IMR-90 (cell line): ENCODE results near the gene RAG1. TPM values are rescaled to one million over a fixed set of nuclear protein-coding genes. Genes with fewer than 3 reads are reported as not detected.

Experiments used
- ATAC-seq: fragments of 200-7000 bp; cut with Tn5 transposase; 2 replicates; pipeline ENCODE4 v1.9.1; 2020; ENCODE audit warnings: low read depth, mild to moderate bottlenecking, moderate library complexity
- BruUV-seq: library from RNA; stranded (reverse); fragments of 400-500 nt; replicated peaks from 2 replicates; lab custom pipeline; 2021; lab: Mats Ljungman, UMichigan
- CTCF ChIA-PET: fragments of 300-600 bp; formaldehyde crosslinking; extraction: SDS; loops from one replicate; lab custom pipeline; 2021; ENCODE audit warnings: antibody characterized with exemption; lab: Yijun Ruan, JAX
- POLR2A ChIA-PET: fragments of 300-600 bp; sonication (Branson Sonifier 250); formaldehyde crosslinking; loops from one replicate; lab custom pipeline; 2022; ENCODE audit warnings: antibody characterized with exemption; ENCODE audit not compliant: unreplicated experiment; lab: Charles Lee
- DNase-seq: peaks from one replicate; pipeline ENCODE4 v3.0.0; 2013
- H2AFZ ChIP-seq: replicated peaks from 2 replicates; pipeline ENCODE3; 2013; ENCODE audit warnings: low read length, mild to moderate bottlenecking; ENCODE audit not compliant: poor library complexity
- H2AK5ac ChIP-seq: 2 replicates; pipeline ENCODE4 v1.6.1; 2013; ENCODE audit warnings: low read depth, low read length, inconsistent platforms
- H2AK9ac ChIP-seq: replicated peaks from 2 replicates; pipeline ENCODE3; 2013; ENCODE audit warnings: mild to moderate bottlenecking, low read depth, low read length, moderate library complexity; ENCODE audit not compliant: poor library complexity
- H2BK120ac ChIP-seq: 2 replicates; pipeline ENCODE4 v1.6.1; 2013; ENCODE audit warnings: low read depth, low read length, inconsistent platforms
- H2BK15ac ChIP-seq: 3 replicates; pipeline ENCODE4 v1.6.1; 2013; ENCODE audit warnings: low read depth, low read length, inconsistent platforms
- H2BK20ac ChIP-seq: 2 replicates; pipeline ENCODE4 v1.6.1; 2013; ENCODE audit warnings: low read depth, mild to moderate bottlenecking, inconsistent platforms, low read length, moderate library complexity
- H2BK5ac ChIP-seq: 2 replicates; pipeline ENCODE4 v1.6.1; 2013; ENCODE audit warnings: mild to moderate bottlenecking, low read depth, low read length, inconsistent platforms; ENCODE audit not compliant: poor library complexity, severe bottlenecking
- H3K14ac ChIP-seq: replicated peaks from 2 replicates; pipeline ENCODE4 v1.6.1; 2013; ENCODE audit warnings: low read depth, low read length, inconsistent platforms
- H3K18ac ChIP-seq: 2 replicates; pipeline ENCODE4 v1.6.1; 2013; ENCODE audit warnings: low read depth, low read length, control low read depth
- H3K23ac ChIP-seq: 2 replicates; pipeline ENCODE4 v1.6.1; 2013; ENCODE audit warnings: low read depth, low read length, inconsistent platforms
- H3K27ac ChIP-seq: 2 replicates; pipeline ENCODE4 v1.5.1; 2013; ENCODE audit warnings: mild to moderate bottlenecking, control low read depth, low read length; ENCODE audit not compliant: insufficient read depth
- H3K27me3 ChIP-seq: 2 replicates; pipeline ENCODE4 v1.6.1; 2013; ENCODE audit warnings: low read length; ENCODE audit not compliant: control insufficient read depth, insufficient read depth
- H3K36me3 ChIP-seq: 2 replicates; pipeline ENCODE4 v1.6.1; 2013; ENCODE audit warnings: low read length, mixed read lengths; ENCODE audit not compliant: control insufficient read depth, insufficient read depth
- H3K4ac ChIP-seq: 2 replicates; pipeline ENCODE4 v1.6.1; 2013; ENCODE audit warnings: low read depth, low read length, inconsistent platforms
- H3K4me1 ChIP-seq: 2 replicates; pipeline ENCODE4 v1.6.1; 2013; ENCODE audit warnings: low read length, mixed read lengths; ENCODE audit not compliant: control insufficient read depth, insufficient read depth
- H3K4me2 ChIP-seq: 2 replicates; pipeline ENCODE4 v1.6.1; 2013; ENCODE audit warnings: low read depth, mild to moderate bottlenecking, control low read depth, low read length, moderate library complexity
- H3K4me3 ChIP-seq: 2 replicates; pipeline ENCODE4 v1.5.1; 2013; ENCODE audit warnings: low read depth, mild to moderate bottlenecking, control low read depth, low read length, moderate library complexity; ENCODE audit not compliant: insufficient read depth
- H3K56ac ChIP-seq: 2 replicates; pipeline ENCODE4 v1.6.1; 2013; ENCODE audit warnings: low read length, inconsistent platforms; ENCODE audit not compliant: insufficient read depth; ENCODE audit errors: extremely low read depth
- H3K79me1 ChIP-seq, 2 experiments: 2 replicates each; pipeline ENCODE4 v1.6.1; 2013; ENCODE audit warnings: low read length in 2 of 2, inconsistent platforms in 1 of 2, low read depth in 1 of 2
- H3K9ac ChIP-seq: 2 replicates; pipeline ENCODE4 v1.6.1; 2013; ENCODE audit warnings: low read depth, low read length, control low read depth
- H3K9me1 ChIP-seq: 2 replicates; pipeline ENCODE4 v1.6.1; 2013; ENCODE audit warnings: low read length, inconsistent platforms; ENCODE audit not compliant: insufficient read depth
- H3K9me3 ChIP-seq: 2 replicates; pipeline ENCODE4 v1.6.1; 2013; ENCODE audit warnings: low read length; ENCODE audit not compliant: control insufficient read depth, insufficient read depth
- H4K20me1 ChIP-seq: 2 replicates; pipeline ENCODE4 v1.6.1; 2013; ENCODE audit warnings: low read length, inconsistent platforms; ENCODE audit not compliant: insufficient read depth
- H4K5ac ChIP-seq: 2 replicates; pipeline ENCODE4 v1.6.1; 2013; ENCODE audit warnings: mild to moderate bottlenecking, low read depth, low read length, control low read depth
- H4K8ac ChIP-seq, 2 experiments: 2 replicates each; pipeline ENCODE4 v1.6.1; 2013; ENCODE audit warnings: low read depth in 2 of 2, low read length in 2 of 2, control low read depth in 1 of 2, inconsistent platforms in 1 of 2
- H4K91ac ChIP-seq: 2 replicates; pipeline ENCODE4 v1.6.1; 2013; ENCODE audit warnings: low read depth, low read length, inconsistent platforms; ENCODE audit not compliant: insufficient read depth
- BHLHE40 ChIP-seq: fragments of 150-350 bp; IDR thresholded peaks from 2 replicates; pipeline ENCODE4 v1.6.1; 2016; ENCODE audit warnings: mild to moderate bottlenecking, low read depth, low read length
- CHD1 ChIP-seq: IDR thresholded peaks from 2 replicates; pipeline ENCODE4 v1.6.1; 2012; ENCODE audit warnings: low read depth, low read length, improper control_type of control experiment
- FOS ChIP-seq: fragments of 150-350 bp; IDR thresholded peaks from 2 replicates; pipeline ENCODE4 v1.6.1; 2016; ENCODE audit warnings: low read depth, low read length
- MAFK ChIP-seq: IDR thresholded peaks from 2 replicates; pipeline ENCODE4 v1.6.1; 2012; ENCODE audit warnings: low read depth, low read length, improper control_type of control experiment
- MAZ ChIP-seq: IDR thresholded peaks from 2 replicates; pipeline ENCODE4 v1.6.1; 2012; ENCODE audit warnings: low read depth, mild to moderate bottlenecking, low read length, improper control_type of control experiment, moderate library complexity, borderline replicate concordance
- MXI1 ChIP-seq: IDR thresholded peaks from 2 replicates; pipeline ENCODE4 v1.6.1; 2012; ENCODE audit warnings: low read depth, mild to moderate bottlenecking, low read length, moderate library complexity, borderline replicate concordance
- NFE2L2 ChIP-seq: fragments of 150-350 bp; IDR thresholded peaks from 2 replicates; pipeline ENCODE4 v1.6.1; 2016; ENCODE audit warnings: low read depth, mild to moderate bottlenecking, low read length
- RAD21 ChIP-seq: IDR thresholded peaks from 2 replicates; pipeline ENCODE4 v1.6.1; 2012; ENCODE audit warnings: low read length, improper control_type of control experiment
- RCOR1 ChIP-seq: IDR thresholded peaks from 2 replicates; pipeline ENCODE4 v1.6.1; 2012; ENCODE audit warnings: mild to moderate bottlenecking, low read length, improper control_type of control experiment; ENCODE audit not compliant: insufficient replicate concordance
- RFX5 ChIP-seq: IDR thresholded peaks from 2 replicates; pipeline ENCODE4 v1.8.0; 2012; ENCODE audit warnings: low read depth, mild to moderate bottlenecking, low read length, moderate library complexity
- SMC3 ChIP-seq: fragments of 150-350 bp; IDR thresholded peaks from 2 replicates; pipeline ENCODE4 v1.6.1; 2016; ENCODE audit warnings: low read depth, mild to moderate bottlenecking, antibody characterized with exemption, low read length, moderate library complexity
- WGBS, 2 experiments: methylation state at CpG; one replicate each; pipeline versions ENCODE4 v1.1.5 to v1.1.7; 2013; ENCODE audit warnings: missing lambda C conversion rate in 2 of 2; ENCODE audit not compliant: insufficient read length in 1 of 2; ENCODE audit errors: extremely low coverage in 2 of 2; 5-methylcytosine and 5-hydroxymethylcytosine counted together
- dilution Hi-C: fragments of 300-500 bp; cut with HindIII; formaldehyde crosslinking; loops from one replicate; pipeline ENCODE4 v1.14.3; 2018; ENCODE audit warnings: low sequenced_read_pairs; ENCODE audit not compliant: unreplicated experiment
- in situ Hi-C: fragments of 300-500 bp; cut with MboI; formaldehyde crosslinking; loops from 3 replicates; pipeline ENCODE4 v1.14.3; 2019; ENCODE audit warnings: low sequenced_read_pairs, inconsistent platforms, mixed read lengths
- intact Hi-C: fragments of 100-400 bp; cut with micrococcal nuclease; formaldehyde crosslinking; loops from 2 replicates; pipeline ENCODE4 v1.10.0; 2022
- polyA plus RNA-seq, 3 experiments: library from polyadenylated mRNA; depleted of rRNA; stranded (reverse); fragments of >200 nt; gene quantifications; 2 replicates each; pipeline ENCODE4 v1.2.3, GENCODE V29; 2012; ENCODE audit warnings: low replicate concordance in 1 of 3
- total RNA-seq: library from RNA; depleted of rRNA; stranded (reverse); fragments of >200 nt; gene quantifications from 2 replicates; pipeline ENCODE4 v1.2.3, GENCODE V29; 2012
- TF ChIP-seq, protein P1 (sequence below): conservative IDR thresholded peaks from 2 replicates; pipeline ENCODE4 v1.5.1; 2012; ENCODE audit warnings: mild to moderate bottlenecking, low read depth, low read length, improper control_type of control experiment
- TF ChIP-seq, protein P2 (sequence below): fragments of 150-350 bp; IDR thresholded peaks from 2 replicates; pipeline ENCODE4 v1.6.1; 2017; ENCODE audit warnings: mild to moderate bottlenecking, antibody characterized with exemption, low read length, low read depth

Gene RAG1
- total and polyA plus RNA-seq, 2 of the 4 experiments (the other 2 are of a cell fraction) = 0.14 to 0.72 TPM

DNA sequence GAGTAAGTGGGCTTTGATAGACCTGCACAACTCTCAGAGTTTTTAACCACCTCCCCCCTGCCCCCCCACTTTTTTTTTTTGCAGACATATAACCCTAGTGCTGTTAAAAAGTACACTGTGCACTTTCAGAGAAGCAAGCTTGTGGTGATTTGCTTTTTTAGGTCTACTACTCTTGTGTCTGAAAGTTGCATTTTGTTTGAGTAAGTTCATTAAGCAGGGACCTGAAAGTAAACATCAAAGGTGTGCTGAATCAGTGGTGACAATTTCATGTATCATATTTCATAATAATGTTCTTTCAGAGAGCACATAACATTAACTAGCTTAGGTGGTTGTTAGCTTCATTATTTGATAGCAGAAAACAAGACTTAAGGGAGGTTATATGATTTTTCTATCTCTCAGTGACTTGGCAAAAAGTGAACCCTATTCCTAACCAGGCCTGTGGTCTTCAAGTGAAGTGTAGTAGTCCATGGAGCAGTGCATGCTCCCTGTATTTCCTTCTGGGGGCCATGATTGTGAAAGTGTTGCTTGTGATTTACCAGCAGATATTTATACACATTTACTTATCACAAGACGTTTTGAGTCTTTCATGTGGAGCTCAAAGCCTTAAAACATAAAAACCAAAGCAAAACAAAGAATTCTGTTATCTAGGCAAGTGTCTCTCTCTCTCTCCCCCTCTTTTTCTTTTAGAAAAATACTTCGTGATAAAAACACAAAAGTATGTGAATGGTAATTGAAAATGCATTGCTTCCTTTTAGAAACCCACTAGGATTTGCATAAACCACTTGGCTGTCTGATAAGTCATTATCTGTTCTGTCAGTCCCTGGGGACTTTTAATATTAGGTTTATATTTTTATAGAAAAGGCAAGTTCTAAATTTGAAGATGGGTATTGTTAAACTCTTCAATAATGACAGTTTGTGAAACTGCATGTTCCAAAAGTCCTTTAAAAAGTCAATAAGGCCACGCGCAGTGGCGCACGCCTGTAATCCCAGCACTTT lies 37.7 kb downstream of the RAG1 start:
- H2BK20ac ChIP-seq = no peak overlapping the region
- no peak overlapping the region for H2AK5ac ChIP-seq
- no peaks in the 10 kb centered on the region for H3K9me3 ChIP-seq
- no peak overlapping the region for H2BK15ac ChIP-seq
- WGBS, 2 experiments = no CpG with 5 or more reads among the region's 6 CpGs
- no peaks in the 10 kb centered on the region for H4K20me1 ChIP-seq
- TF ChIP-seq SMC3 (no peak), MAFK (no peak), BHLHE40 (no peak), FOS (no peak), RAD21 (no peak), NFE2L2 (no peak), RCOR1 (no peak), CHD1 (no peak), MXI1 (no peak), RFX5 (no peak), MAZ (no peak)
- TF ChIP-seq, protein P1, sequence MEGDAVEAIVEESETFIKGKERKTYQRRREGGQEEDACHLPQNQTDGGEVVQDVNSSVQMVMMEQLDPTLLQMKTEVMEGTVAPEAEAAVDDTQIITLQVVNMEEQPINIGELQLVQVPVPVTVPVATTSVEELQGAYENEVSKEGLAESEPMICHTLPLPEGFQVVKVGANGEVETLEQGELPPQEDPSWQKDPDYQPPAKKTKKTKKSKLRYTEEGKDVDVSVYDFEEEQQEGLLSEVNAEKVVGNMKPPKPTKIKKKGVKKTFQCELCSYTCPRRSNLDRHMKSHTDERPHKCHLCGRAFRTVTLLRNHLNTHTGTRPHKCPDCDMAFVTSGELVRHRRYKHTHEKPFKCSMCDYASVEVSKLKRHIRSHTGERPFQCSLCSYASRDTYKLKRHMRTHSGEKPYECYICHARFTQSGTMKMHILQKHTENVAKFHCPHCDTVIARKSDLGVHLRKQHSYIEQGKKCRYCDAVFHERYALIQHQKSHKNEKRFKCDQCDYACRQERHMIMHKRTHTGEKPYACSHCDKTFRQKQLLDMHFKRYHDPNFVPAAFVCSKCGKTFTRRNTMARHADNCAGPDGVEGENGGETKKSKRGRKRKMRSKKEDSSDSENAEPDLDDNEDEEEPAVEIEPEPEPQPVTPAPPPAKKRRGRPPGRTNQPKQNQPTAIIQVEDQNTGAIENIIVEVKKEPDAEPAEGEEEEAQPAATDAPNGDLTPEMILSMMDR = no peak
- TF ChIP-seq, protein P2, sequence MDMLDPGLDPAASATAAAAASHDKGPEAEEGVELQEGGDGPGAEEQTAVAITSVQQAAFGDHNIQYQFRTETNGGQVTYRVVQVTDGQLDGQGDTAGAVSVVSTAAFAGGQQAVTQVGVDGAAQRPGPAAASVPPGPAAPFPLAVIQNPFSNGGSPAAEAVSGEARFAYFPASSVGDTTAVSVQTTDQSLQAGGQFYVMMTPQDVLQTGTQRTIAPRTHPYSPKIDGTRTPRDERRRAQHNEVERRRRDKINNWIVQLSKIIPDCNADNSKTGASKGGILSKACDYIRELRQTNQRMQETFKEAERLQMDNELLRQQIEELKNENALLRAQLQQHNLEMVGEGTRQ = no peak
- ChIA-PET CTCF (no interaction called here), POLR2A (no interaction called here)
- H3K14ac ChIP-seq = no peak overlapping the region
- H4K5ac ChIP-seq = no peak overlapping the region
- dilution Hi-C loops = no loop called here
- no peak overlapping the region for H3K18ac ChIP-seq
- no peak overlapping the region for H2BK5ac ChIP-seq
- DNase-seq = no peak
- H3K4ac ChIP-seq = no peak overlapping the region
- intact Hi-C loops = no loop called here
- no peak overlapping the region for H2AK9ac ChIP-seq
- no peak overlapping the region for H3K23ac ChIP-seq
- no peak overlapping the region for H3K4me3 ChIP-seq
- no peaks in the 10 kb centered on the region for H3K27me3 ChIP-seq
- no peaks in the 10 kb centered on the region for H3K79me1 ChIP-seq
- no peak overlapping the region for H2AFZ ChIP-seq
- no peaks in the 10 kb centered on the region for H3K4me1 ChIP-seq
- no peak for ATAC-seq
- H3K9me1 ChIP-seq = no peaks in the 10 kb centered on the region
- H4K8ac ChIP-seq = no peak overlapping the region
- H3K56ac ChIP-seq = no peak overlapping the region
- BruUV-seq = no TSS peak
- H3K36me3 ChIP-seq = no peaks in the 10 kb centered on the region
- no peak overlapping the region for H4K91ac ChIP-seq
- in situ Hi-C loops = no loop called here
- H2BK120ac ChIP-seq = no peak overlapping the region
- H3K4me2 ChIP-seq = no peak overlapping the region
- H3K9ac ChIP-seq = no peak overlapping the region
- no peak overlapping the region for H3K27ac ChIP-seq
